ENCODE data around the gene BLOC1S3.

DNA sequence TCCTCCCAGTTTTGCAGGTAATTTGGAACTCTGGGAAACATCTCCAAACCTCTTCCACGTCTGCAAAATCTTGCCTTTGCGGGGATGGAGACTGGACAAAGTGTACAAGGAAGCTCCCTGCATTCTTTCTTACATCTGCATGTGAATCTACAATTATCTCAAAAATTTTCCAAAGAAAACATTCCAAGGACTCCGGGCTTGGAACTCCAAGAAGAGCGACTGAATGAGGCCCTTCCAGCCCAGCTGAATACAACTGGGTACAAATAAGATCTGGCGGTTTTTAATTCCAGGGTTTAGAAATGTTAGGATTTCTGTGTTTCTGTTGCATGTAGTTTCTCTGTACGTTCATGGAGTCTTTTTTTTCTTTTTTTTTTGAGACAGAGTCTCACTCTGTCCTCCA, 38.1 kb downstream of the BLOC1S3 start:
- TF ChIP-seq, protein P1, sequence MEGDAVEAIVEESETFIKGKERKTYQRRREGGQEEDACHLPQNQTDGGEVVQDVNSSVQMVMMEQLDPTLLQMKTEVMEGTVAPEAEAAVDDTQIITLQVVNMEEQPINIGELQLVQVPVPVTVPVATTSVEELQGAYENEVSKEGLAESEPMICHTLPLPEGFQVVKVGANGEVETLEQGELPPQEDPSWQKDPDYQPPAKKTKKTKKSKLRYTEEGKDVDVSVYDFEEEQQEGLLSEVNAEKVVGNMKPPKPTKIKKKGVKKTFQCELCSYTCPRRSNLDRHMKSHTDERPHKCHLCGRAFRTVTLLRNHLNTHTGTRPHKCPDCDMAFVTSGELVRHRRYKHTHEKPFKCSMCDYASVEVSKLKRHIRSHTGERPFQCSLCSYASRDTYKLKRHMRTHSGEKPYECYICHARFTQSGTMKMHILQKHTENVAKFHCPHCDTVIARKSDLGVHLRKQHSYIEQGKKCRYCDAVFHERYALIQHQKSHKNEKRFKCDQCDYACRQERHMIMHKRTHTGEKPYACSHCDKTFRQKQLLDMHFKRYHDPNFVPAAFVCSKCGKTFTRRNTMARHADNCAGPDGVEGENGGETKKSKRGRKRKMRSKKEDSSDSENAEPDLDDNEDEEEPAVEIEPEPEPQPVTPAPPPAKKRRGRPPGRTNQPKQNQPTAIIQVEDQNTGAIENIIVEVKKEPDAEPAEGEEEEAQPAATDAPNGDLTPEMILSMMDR (IDR thresholded peaks at IDR 0.05; ENCODE audit: low read length): no peak
- TF ChIP-seq EZH2 (IDR thresholded peaks at IDR 0.05; ENCODE audit: borderline replicate concordance, low read length): no peak

Measured in OCI-LY1 (cell line).